GM23248 (cell line): ENCODE results near the gene SLC15A1. TPM values are rescaled to one million over a fixed set of nuclear protein-coding genes. Genes with fewer than 3 reads are reported as not detected.

Source experiments
- DNase-seq: peaks from one replicate; pipeline ENCODE4 v3.0.0-alpha.2; 2015
- H2AFZ ChIP-seq: fragments of 200-600 bp; sonication (generic); 2 replicates; pipeline ENCODE4 v1.6.1; 2016; ENCODE audit warnings: antibody characterized with exemption
- H3F3A ChIP-seq: fragments of 200-600 bp; sonication (generic); 2 replicates; pipeline ENCODE4 v1.6.1; 2016; ENCODE audit warnings: mild to moderate bottlenecking, antibody characterized with exemption, mixed run types; ENCODE audit not compliant: insufficient read depth
- H3K27ac ChIP-seq: fragments of 200-600 bp; sonication (generic); 2 replicates; pipeline ENCODE4 v1.5.1; 2016; ENCODE audit warnings: mild to moderate bottlenecking
- H3K27me3 ChIP-seq: fragments of 200-600 bp; sonication (generic); replicated peaks from 2 replicates; pipeline ENCODE4 v1.6.1; 2016; ENCODE audit warnings: mild to moderate bottlenecking; ENCODE audit not compliant: insufficient read depth
- H3K36me3 ChIP-seq: fragments of 200-600 bp; sonication (generic); 2 replicates; pipeline ENCODE4 v1.6.1; 2016; ENCODE audit warnings: low read depth, mild to moderate bottlenecking
- H3K4me1 ChIP-seq: fragments of 200-600 bp; sonication (generic); 2 replicates; pipeline ENCODE4 v1.6.1; 2016; ENCODE audit warnings: mild to moderate bottlenecking; ENCODE audit not compliant: insufficient read depth
- H3K4me2 ChIP-seq: fragments of 200-600 bp; sonication (generic); one replicate; pipeline ENCODE4 v1.6.1; 2016; ENCODE audit warnings: mild to moderate bottlenecking; ENCODE audit not compliant: unreplicated experiment
- H3K4me3 ChIP-seq: fragments of 200-600 bp; sonication (generic); 2 replicates; pipeline ENCODE4 v1.5.1; 2016; ENCODE audit warnings: mild to moderate bottlenecking
- H3K79me2 ChIP-seq: fragments of 200-600 bp; sonication (generic); 2 replicates; pipeline ENCODE4 v1.6.1; 2016; ENCODE audit warnings: mild to moderate bottlenecking; ENCODE audit not compliant: insufficient read depth
- H3K9ac ChIP-seq: fragments of 200-600 bp; sonication (generic); 2 replicates; pipeline ENCODE4 v1.6.1; 2016; ENCODE audit warnings: mild to moderate bottlenecking
- H3K9me2 ChIP-seq: fragments of 200-600 bp; sonication (generic); 2 replicates; pipeline ENCODE4 v1.6.1; 2016; ENCODE audit warnings: mixed run types, mild to moderate bottlenecking, moderate library complexity; ENCODE audit not compliant: insufficient read depth
- H3K9me3 ChIP-seq: fragments of 200-600 bp; sonication (generic); one replicate; pipeline ENCODE4 v1.6.1; 2017; ENCODE audit warnings: low read depth
- H4K20me1 ChIP-seq: fragments of 200-600 bp; sonication (generic); 2 replicates; pipeline ENCODE4 v1.6.0; 2016; ENCODE audit not compliant: insufficient read depth
- EZH2 ChIP-seq: fragments of 200-600 bp; sonication (generic); IDR thresholded peaks from 2 replicates; pipeline ENCODE4 v1.6.1; 2018; ENCODE audit warnings: antibody characterized with exemption, mild to moderate bottlenecking; ENCODE audit not compliant: insufficient read depth, poor library complexity, severe bottlenecking
- EZH2phosphoT487 ChIP-seq: fragments of 200-600 bp; sonication (generic); IDR thresholded peaks from 2 replicates; pipeline ENCODE4 v1.6.1; 2018; ENCODE audit warnings: antibody characterized with exemption, moderate library complexity, mild to moderate bottlenecking, low read depth; ENCODE audit not compliant: insufficient read depth
- WGBS, 2 experiments: methylation state at CpG; one replicate each; pipeline ENCODE4 v1.1.6; 2015 to 2017; ENCODE audit warnings: low lambda C conversion rate in 2 of 2, low coverage in 1 of 2; ENCODE audit errors: missing lambda C conversion rate in 2 of 2; 5-methylcytosine and 5-hydroxymethylcytosine counted together
- in situ Hi-C: fragments of 300-500 bp; cut with MboI; formaldehyde crosslinking; loops from 2 replicates; pipeline ENCODE4 v1.15.0; 2020
- polyA plus RNA-seq: library from polyadenylated mRNA; unstranded; fragments of >200 nt; fragmentation: Nextera tagmentation; extraction: Ambion mirVana; gene quantifications from 2 replicates; pipeline ENCODE4 v1.2.1, GENCODE V29; 2016
- total RNA-seq: library from RNA; depleted of rRNA; stranded (reverse); fragments of >200 nt; shearing (Covaris generic); gene quantifications from 2 replicates; pipeline ENCODE4 v1.2.3, GENCODE V29; 2014

Gene SLC15A1
- total and polyA plus RNA-seq, 2 experiments from 2014 or later, result not detected

DNA sequence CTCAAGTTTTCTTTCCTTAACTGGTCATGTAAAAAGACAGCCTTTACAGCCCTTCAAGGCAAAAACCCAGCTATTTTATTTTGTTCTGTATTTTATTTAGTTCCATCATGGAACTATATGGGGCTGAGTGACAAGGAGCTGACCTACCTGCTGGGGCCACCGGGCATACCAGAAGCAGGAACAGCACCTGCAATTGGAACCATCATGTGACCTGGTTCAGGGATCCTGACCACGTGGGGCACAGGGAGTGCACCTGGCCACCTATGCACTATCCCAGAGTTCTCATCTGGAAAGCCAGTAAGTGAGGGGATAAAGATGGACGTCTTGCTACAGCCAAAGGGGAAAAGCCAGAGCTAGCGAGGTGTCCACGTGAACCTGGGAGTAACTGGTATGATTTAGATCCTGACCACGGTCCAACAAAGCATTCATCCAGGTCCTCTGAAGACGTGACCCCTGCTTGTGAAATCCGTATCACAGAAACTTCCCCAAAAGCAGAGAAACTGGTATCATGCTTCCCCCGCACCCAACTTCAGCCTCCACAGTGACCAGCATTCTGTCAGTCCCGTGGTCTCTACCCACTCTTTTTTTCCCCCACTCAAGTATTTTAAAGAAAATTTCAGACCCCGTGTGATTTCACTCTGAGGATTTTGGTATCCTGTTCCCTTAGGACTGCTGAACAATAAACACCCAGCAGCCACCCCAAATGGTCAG is 40.5 kb upstream of the SLC15A1 start:
- Histone ChIP-seq H3K27me3 (peaks cover 2% of the 10 kb centered on the region; the same call in 1 of the 2 replicates), H2AFZ (no peak overlapping the region), H3K27ac (no peak overlapping the region), H3K79me2 (no peaks in the 10 kb centered on the region), H4K20me1 (no peaks in the 10 kb centered on the region), H3K4me3 (no peak overlapping the region), H3F3A (peaks cover 3% of the 10 kb centered on the region; the same call in 1 of the 2 replicates), H3K36me3 (no peaks in the 10 kb centered on the region), H3K9me2 (no peaks in the 10 kb centered on the region), H3K4me1 (no peaks in the 10 kb centered on the region), H3K9me3 (no peaks in the 10 kb centered on the region), H3K9ac (no peak overlapping the region), H3K4me2 (no peak overlapping the region)
- no peak for DNase-seq
- in situ Hi-C loops, result no loop called here
- TF ChIP-seq EZH2, result no peak
- TF ChIP-seq EZH2phosphoT487, result no peak
- WGBS, 2 experiments, result 80 to 84% methylated on average over 11 of the region's 11 CpGs

DNA sequence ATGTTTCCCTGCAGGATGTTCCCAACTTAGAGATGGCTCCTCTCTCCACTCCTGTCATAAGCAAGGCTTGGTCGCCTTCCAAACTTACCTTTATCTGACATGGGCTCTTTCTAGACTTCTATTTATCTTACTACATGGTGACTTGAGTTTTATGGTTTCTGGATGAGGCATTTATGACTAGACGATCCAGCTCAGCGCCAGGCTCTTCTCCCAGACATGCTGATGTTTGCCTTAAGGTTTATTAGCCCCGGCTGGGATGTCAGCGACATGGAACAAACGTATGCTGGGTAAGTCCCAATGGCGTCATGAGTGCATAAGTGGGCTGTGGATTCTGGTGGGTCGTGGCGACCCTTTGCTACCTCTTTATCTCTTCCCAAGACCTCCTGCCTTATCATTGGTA is 39.8 kb upstream of the SLC15A1 start:
- no peaks in the 10 kb centered on the region for H4K20me1 ChIP-seq
- H3K4me1 ChIP-seq, result no peaks in the 10 kb centered on the region
- no peak overlapping the region for H3K9ac ChIP-seq
- H3K9me3 ChIP-seq, result no peaks in the 10 kb centered on the region
- no peak for TF ChIP-seq EZH2
- no peak for TF ChIP-seq EZH2phosphoT487
- no peak for DNase-seq
- no peak overlapping the region for H2AFZ ChIP-seq
- H3K27ac ChIP-seq, result no peak overlapping the region
- no peaks in the 10 kb centered on the region for H3K36me3 ChIP-seq
- H3K9me2 ChIP-seq, result no peaks in the 10 kb centered on the region
- no peaks in the 10 kb centered on the region for H3K79me2 ChIP-seq
- in situ Hi-C loops, result no loop called here
- peaks cover 8% of the 10 kb centered on the region for H3K27me3 ChIP-seq
- WGBS, 2 experiments, result 79 to 88% methylated on average over 9 of the region's 9 CpGs
- no peak overlapping the region for H3K4me2 ChIP-seq
- H3K4me3 ChIP-seq, result no peak overlapping the region
- no peaks in the 10 kb centered on the region for H3F3A ChIP-seq

DNA sequence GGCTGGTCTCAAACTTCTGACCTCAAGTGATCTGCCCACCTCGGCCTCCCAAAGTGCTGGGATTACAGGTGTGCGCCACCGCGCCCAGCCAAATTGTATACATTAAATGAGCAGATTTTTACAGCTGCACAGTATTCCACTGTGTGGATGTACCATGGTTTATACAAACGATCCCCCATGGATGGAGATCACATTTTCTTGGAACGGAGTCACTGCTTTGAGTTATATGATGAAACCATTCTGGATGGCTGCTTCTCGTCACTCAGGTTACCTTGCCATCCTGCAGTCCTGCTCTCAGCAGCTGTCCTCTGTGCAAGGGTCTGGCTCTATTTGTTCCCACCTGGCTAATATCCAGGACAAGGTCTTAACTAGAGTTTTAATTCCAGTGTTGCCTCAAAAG is 39.1 kb upstream of the SLC15A1 start:
- H3K36me3 ChIP-seq, result no peaks in the 10 kb centered on the region
- peaks cover 13% of the 10 kb centered on the region for H3K27me3 ChIP-seq
- no peak overlapping the region for H3K4me2 ChIP-seq
- no peak overlapping the region for H3K4me3 ChIP-seq
- no peaks in the 10 kb centered on the region for H3F3A ChIP-seq
- no peak for DNase-seq
- no peak for TF ChIP-seq EZH2phosphoT487
- TF ChIP-seq EZH2, result no peak
- H3K27ac ChIP-seq, result no peak overlapping the region
- no peaks in the 10 kb centered on the region for H4K20me1 ChIP-seq
- in situ Hi-C loops, result no loop called here
- no peaks in the 10 kb centered on the region for H3K4me1 ChIP-seq
- 90% methylated on average over 7 of the region's 7 CpGs for WGBS, 2 experiments
- no peaks in the 10 kb centered on the region for H3K79me2 ChIP-seq
- no peak overlapping the region for H2AFZ ChIP-seq
- H3K9ac ChIP-seq, result no peak overlapping the region
- H3K9me2 ChIP-seq, result no peaks in the 10 kb centered on the region
- H3K9me3 ChIP-seq, result no peaks in the 10 kb centered on the region

DNA sequence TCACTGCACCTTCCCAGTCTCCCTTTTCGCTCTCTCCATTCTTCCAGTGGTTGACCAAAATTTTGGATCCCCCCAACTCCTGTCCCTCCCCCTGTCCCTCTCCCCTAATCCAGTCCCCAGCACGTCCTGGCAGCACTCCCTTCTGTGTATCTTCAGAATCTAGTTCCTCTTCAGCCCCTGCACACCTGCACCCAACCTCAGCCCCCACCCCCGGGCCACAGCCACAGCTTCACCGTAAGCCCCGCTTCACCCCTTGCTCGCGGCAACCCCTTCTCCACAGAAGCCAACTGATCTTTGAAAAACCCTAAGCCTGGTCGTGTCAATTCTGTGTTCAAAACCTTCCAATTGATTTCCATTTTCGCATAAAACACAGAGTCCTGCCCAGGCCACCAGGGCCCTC is 35.5 kb upstream of the SLC15A1 start:
- H3K4me2 ChIP-seq, result no peak overlapping the region
- no peaks in the 10 kb centered on the region for H3K79me2 ChIP-seq
- no peak overlapping the region for H3K4me3 ChIP-seq
- H3K9me2 ChIP-seq, result no peaks in the 10 kb centered on the region
- DNase-seq, result no peak
- H3K9me3 ChIP-seq, result no peaks in the 10 kb centered on the region
- peaks cover 28% of the 10 kb centered on the region for H3K27me3 ChIP-seq
- no peak overlapping the region for H3K9ac ChIP-seq
- H3F3A ChIP-seq, result no peaks in the 10 kb centered on the region
- H2AFZ ChIP-seq, result no peak overlapping the region
- 82 to 88% methylated on average over 8 to 9 of the region's 9 CpGs for WGBS, 2 experiments
- no peaks in the 10 kb centered on the region for H3K4me1 ChIP-seq
- no peak for TF ChIP-seq EZH2
- TF ChIP-seq EZH2phosphoT487, result no peak
- H4K20me1 ChIP-seq, result no peaks in the 10 kb centered on the region
- in situ Hi-C loops, result no loop called here
- H3K27ac ChIP-seq, result no peak overlapping the region
- H3K36me3 ChIP-seq, result no peaks in the 10 kb centered on the region
